ENCODE measurements around the gene KDM8. TPM values are rescaled to one million over a fixed set of nuclear protein-coding genes. Genes with fewer than 3 reads are reported as not detected.

The KDM8 gene
- total and polyA plus RNA-seq, 9 of the 15 experiments (the other 6 are each of a cell fraction or from before 2014, with no cell fraction given): 0.61 to 9.1 (median 5.4) TPM

- TF ChIP-seq CTCF (IDR thresholded peaks at IDR 0.05 in 2 of 3, conservative IDR thresholded peaks at IDR 0.05 in 1 of 3; ENCODE audit: insufficient read depth in 2 of 3, low read depth in 1 of 3, low read length in 3 of 3): no peak
- TF ChIP-seq HBP1 (CRISPR knock-in tag; IDR thresholded peaks at IDR 0.05): no peak
- TF ChIP-seq HNRNPUL1 (IDR thresholded peaks at IDR 0.05; ENCODE audit: low read length): no peak
- TF ChIP-seq ZNF696 (CRISPR knock-in tag; conservative IDR thresholded peaks at IDR 0.05): no peak
- no peak for TF ChIP-seq XRCC5 (IDR thresholded peaks at IDR 0.05; ENCODE audit: low read depth, low read length)
- no peak for TF ChIP-seq SRF (CRISPR knock-in tag; IDR thresholded peaks at IDR 0.05)
- no peak for TF ChIP-seq DMBX1 (CRISPR knock-in tag; IDR thresholded peaks at IDR 0.05; ENCODE audit: borderline replicate concordance)
- TF ChIP-seq NR4A1 (CRISPR knock-in tag; IDR thresholded peaks at IDR 0.05): no peak
- no peak for TF ChIP-seq NR4A1 (tag; IDR thresholded peaks at IDR 0.05)
- no peak for TF ChIP-seq ZNF584 (CRISPR knock-in tag; IDR thresholded peaks at IDR 0.05; ENCODE audit: low read depth)
- peak; percentile 76; the same call in 1 of the 2 replicates for TF ChIP-seq ETV1 (tag; conservative IDR thresholded peaks at IDR 0.05; ENCODE audit: low read depth)
- TF ChIP-seq CBFA2T3 (IDR thresholded peaks at IDR 0.05): peak; percentile 59
- no peak for TF ChIP-seq CREB3 (tag; conservative IDR thresholded peaks at IDR 0.05; ENCODE audit: low read depth)
- TF ChIP-seq TBL1XR1 (IDR thresholded peaks at IDR 0.05; ENCODE audit: low read length in 2 of 2): no peak
- no peak for TF ChIP-seq U2AF1 (optimal IDR thresholded peaks at IDR 0.05; ENCODE audit: low read depth, low read length)
- no peak for TF ChIP-seq BACH1 (tag; IDR thresholded peaks at IDR 0.05)
- TF ChIP-seq ARID1B (IDR thresholded peaks at IDR 0.05): peak; percentile 31; the same call in 1 of the 2 replicates
- TF ChIP-seq SMAD3 (CRISPR knock-in tag; conservative IDR thresholded peaks at IDR 0.05): no peak
- no peak for TF ChIP-seq GTF2A2 (tag; IDR thresholded peaks at IDR 0.05)
- no peak for TF ChIP-seq SRSF3 (IDR thresholded peaks at IDR 0.05; ENCODE audit: insufficient read depth, low read length)
- no peak for TF ChIP-seq SRSF9 (IDR thresholded peaks at IDR 0.05; ENCODE audit: borderline replicate concordance, low read depth, low read length)
- no peak for TF ChIP-seq ZNF511 (CRISPR knock-in tag; IDR thresholded peaks at IDR 0.05)
- no peak for TF ChIP-seq PHF8 (IDR thresholded peaks at IDR 0.05; ENCODE audit: borderline replicate concordance, low read length)
- TF ChIP-seq DIDO1 (tag; IDR thresholded peaks at IDR 0.05; ENCODE audit: low read depth): no peak
These were observed 29.3 kb upstream of the KDM8 start (continued) for GRCh38 chr16:27174007-27174406.

All from K562 (cell line).